ENCODE measurements around the gene NCKAP5.

GRCh38 chr2:133516405-133517026, 51.7 kb downstream of the NCKAP5 start:
- TF ChIP-seq CTCF (IDR thresholded peaks at IDR 0.05) (no peak), POLR2A (IDR thresholded peaks at IDR 0.05) (no peak)
